GM19023 (cell line): Measurements from ENCODE around the gene PTPN2.
"Not testable (repeated sequence)": the region's sequence is repeated elsewhere in the genome, so short reads cannot be mapped to it uniquely, and the experiment has no call there.

Experiments
- ATAC-seq: cut with Tn5 transposase; IDR thresholded peaks from one replicate; pipeline ENCODE4 v1.9.1; 2021; ENCODE audit warnings: mild to moderate bottlenecking, moderate library complexity; ENCODE audit not compliant: unreplicated experiment

The PTPN2 gene

GRCh38 chr18:12883684-12884405, at the start of gene PTPN2:
PTPN2 (minus strand) TSS chr18:12884237; CDS start chr18:12884141, 96 bp downstream.
- peak; percentile 76 for ATAC-seq

- ATAC-seq, result no peak
These were observed 49.3 kb upstream of the PTPN2 start for GRCh38 chr18:12933327-12933726.

- no peak for ATAC-seq
These were observed 46.9 kb upstream of the PTPN2 start for GRCh38 chr18:12930908-12931307.

GRCh38 chr18:12930376-12930775, 46.3 kb upstream of the PTPN2 start:
- ATAC-seq, result no peak

- ATAC-seq, result no peak
These were observed 45.5 kb upstream of the PTPN2 start for GRCh38 chr18:12929477-12930083.

- ATAC-seq, result no peak
These were observed 44.6 kb upstream of the PTPN2 start for GRCh38 chr18:12928641-12929040.

- ATAC-seq, result no peak
These were observed 44.2 kb upstream of the PTPN2 start for GRCh38 chr18:12928206-12928605.

GRCh38 chr18:12924616-12925015, 40.6 kb upstream of the PTPN2 start:
- ATAC-seq, result no peak

GRCh38 chr18:12922266-12922665, 38.2 kb upstream of the PTPN2 start:
- no peak for ATAC-seq

- ATAC-seq, result peak; percentile 67
These were observed 37.1 kb upstream of the PTPN2 start for GRCh38 chr18:12921178-12921577.

GRCh38 chr18:12911929-12912703, 28.1 kb upstream of the PTPN2 start:
- no peak for ATAC-seq

GRCh38 chr18:12911025-12911928, 27.2 kb upstream of the PTPN2 start:
- no peak for ATAC-seq

GRCh38 chr18:12908706-12909105, 24.7 kb upstream of the PTPN2 start:
- ATAC-seq, result no peak

- ATAC-seq, result no peak
These were observed 23.4 kb upstream of the PTPN2 start for GRCh38 chr18:12907258-12907925.

GRCh38 chr18:12906773-12907172, 22.7 kb upstream of the PTPN2 start:
- no peak for ATAC-seq

GRCh38 chr18:12906119-12906518, 22.1 kb upstream of the PTPN2 start:
- no peak for ATAC-seq

- no peak for ATAC-seq
These were observed 20.0 kb upstream of the PTPN2 start for GRCh38 chr18:12904012-12904516.

- ATAC-seq, result not testable (repeated sequence)
These were observed 17.2 kb upstream of the PTPN2 start for GRCh38 chr18:12901208-12901607.

- not testable (repeated sequence) for ATAC-seq
These were observed 12.8 kb upstream of the PTPN2 start for GRCh38 chr18:12896784-12897333.

- ATAC-seq, result no peak
These were observed 11.6 kb upstream of the PTPN2 start for GRCh38 chr18:12895626-12896025.
